ENCODE results near the gene ANKRD37. TPM values are rescaled to one million over a fixed set of nuclear protein-coding genes. Genes with fewer than 3 reads are reported as not detected.

ANKRD37 gene
- polyA plus RNA-seq, 3 donors from 2014 or later: 7.1 to 10.0 (median 8.4) TPM

- no peak for DNase-seq
- Mint-ChIP-seq H3K4me1 (no peaks in the 10 kb centered on the region), H3K27ac (no peak overlapping the region), H3K36me3 (peaks cover 15 to 46% (median 30%) of the 10 kb centered on the region in 3 donors), H3K4me3 (no peak overlapping the region), H3K9me3 (no peaks in the 10 kb centered on the region), H3K27me3 (ENCODE audit: low read depth in 3 of 3) (peaks cover 0 to 2% (median 0%) of the 10 kb centered on the region in 3 donors)
Measured at GRCh38 chr4:185412412-185412811, 15.8 kb downstream of the ANKRD37 start.

GRCh38 chr4:185416955-185417354 is 20.3 kb downstream of the ANKRD37 start:
- Mint-ChIP-seq H3K27ac (no peak overlapping the region), H3K9me3 (no peaks in the 10 kb centered on the region), H3K4me3 (no peak overlapping the region), H3K4me1 (no peaks in the 10 kb centered on the region), H3K27me3 (ENCODE audit: low read depth in 3 of 3) (peaks cover 0 to 3% (median 0%) of the 10 kb centered on the region in 3 donors), H3K36me3 (peaks cover 18 to 44% (median 26%) of the 10 kb centered on the region in 3 donors)
- no peak for DNase-seq

- Mint-ChIP-seq H3K4me1 (peaks cover 15 to 28% of the 10 kb centered on the region in 2 donors), H3K4me3 (no peak overlapping the region), H3K27me3 (ENCODE audit: low read depth in 3 of 3) (peaks cover 2 to 20% (median 10%) of the 10 kb centered on the region in 3 donors), H3K36me3 (peaks cover 18 to 24% (median 19%) of the 10 kb centered on the region in 3 donors), H3K9me3 (no peaks in the 10 kb centered on the region), H3K27ac (no peak overlapping the region)
- DNase-seq: no peak
Measured at GRCh38 chr4:185421366-185422124, 24.9 kb downstream of the ANKRD37 start.

GRCh38 chr4:185424905-185425646 is 28.4 kb downstream of the ANKRD37 start:
- H3K4me3 Mint-ChIP-seq: peak overlapping the region; percentile 86 to 92 (median 86)
- no peaks in the 10 kb centered on the region for H3K9me3 Mint-ChIP-seq
- peaks cover 15 to 29% of the 10 kb centered on the region in 2 donors for H3K4me1 Mint-ChIP-seq
- H3K27me3 Mint-ChIP-seq (ENCODE audit: low read depth in 3 of 3): peaks cover 5 to 27% (median 15%) of the 10 kb centered on the region in 3 donors
- peaks cover 6 to 12% (median 10%) of the 10 kb centered on the region in 3 donors for H3K36me3 Mint-ChIP-seq
- DNase-seq: no peak
- peak overlapping the region; percentile 93 to 100 (median 98) for H3K27ac Mint-ChIP-seq

- Mint-ChIP-seq H3K9me3 (no peaks in the 10 kb centered on the region), H3K36me3 (peaks cover 6 to 12% (median 10%) of the 10 kb centered on the region in 3 donors), H3K4me1 (peaks cover 15 to 29% of the 10 kb centered on the region in 2 donors), H3K4me3 (peak within 1 kb of the TSS; percentile 86 to 92 (median 86)), H3K27me3 (ENCODE audit: low read depth in 3 of 3) (peaks cover 5 to 27% (median 15%) of the 10 kb centered on the region in 3 donors), H3K27ac (peak within 1 kb of the TSS; percentile 93 to 100 (median 98))
- DNase-seq: peak; percentile 93
Measured at GRCh38 chr4:185425647-185426352, 29.2 kb downstream of the ANKRD37 start, which contains the start of gene UFSP2. UFSP2 (minus strand) TSS chr4:185425964; CDS start chr4:185425868, 96 bp downstream.

- Mint-ChIP-seq H3K27ac (peak overlapping the region in 5 of 6 donors; percentile 15 to 96 (median 59)), H3K36me3 (peaks cover 0 to under 1% (median 0%) of the 10 kb centered on the region in 3 donors), H3K4me3 (peak overlapping the region in 4 of 5 donors; percentile 5 to 92 (median 43)), H3K4me1 (peaks cover 15 to 29% of the 10 kb centered on the region in 2 donors), H3K9me3 (no peaks in the 10 kb centered on the region), H3K27me3 (ENCODE audit: low read depth in 3 of 3) (peaks cover 5 to 27% (median 15%) of the 10 kb centered on the region in 3 donors)
- DNase-seq: no peak
Measured at GRCh38 chr4:185426960-185427688, 30.5 kb downstream of the ANKRD37 start.

GRCh38 chr4:185429660-185430059 is 33.0 kb downstream of the ANKRD37 start:
- Mint-ChIP-seq H3K36me3 (no peaks in the 10 kb centered on the region), H3K4me1 (peaks cover 15% of the 10 kb centered on the region in 2 donors), H3K27me3 (ENCODE audit: low read depth in 3 of 3) (peaks cover 5 to 30% (median 13%) of the 10 kb centered on the region in 3 donors), H3K4me3 (no peak overlapping the region), H3K9me3 (no peaks in the 10 kb centered on the region), H3K27ac (no peak overlapping the region)
- DNase-seq: no peak

GRCh38 chr4:185435466-185435865 is 38.8 kb downstream of the ANKRD37 start:
- H3K9me3 Mint-ChIP-seq: no peaks in the 10 kb centered on the region
- no peak overlapping the region for H3K4me3 Mint-ChIP-seq
- H3K36me3 Mint-ChIP-seq: no peaks in the 10 kb centered on the region
- H3K27ac Mint-ChIP-seq: no peak overlapping the region
- DNase-seq: no peak
- H3K27me3 Mint-ChIP-seq (ENCODE audit: low read depth in 3 of 3): peaks cover 2 to 11% (median 6%) of the 10 kb centered on the region in 3 donors
- H3K4me1 Mint-ChIP-seq: no peaks in the 10 kb centered on the region

GRCh38 chr4:185437809-185438208 is 41.2 kb downstream of the ANKRD37 start:
- Mint-ChIP-seq H3K36me3 (no peaks in the 10 kb centered on the region), H3K27ac (no peak overlapping the region), H3K27me3 (ENCODE audit: low read depth in 3 of 3) (peaks cover 4 to 12% (median 11%) of the 10 kb centered on the region in 3 donors), H3K4me1 (no peaks in the 10 kb centered on the region), H3K9me3 (no peaks in the 10 kb centered on the region), H3K4me3 (no peak overlapping the region)
- no peak for DNase-seq

- no peaks in the 10 kb centered on the region for H3K36me3 Mint-ChIP-seq
- no peaks in the 10 kb centered on the region for H3K4me1 Mint-ChIP-seq
- no peak overlapping the region for H3K4me3 Mint-ChIP-seq
- peaks cover 2 to 9% (median 2%) of the 10 kb centered on the region in 3 donors for H3K27me3 Mint-ChIP-seq (ENCODE audit: low read depth in 3 of 3)
- no peaks in the 10 kb centered on the region for H3K9me3 Mint-ChIP-seq
- no peak overlapping the region for H3K27ac Mint-ChIP-seq
- DNase-seq: no peak
Measured at GRCh38 chr4:185441479-185441878, 44.8 kb downstream of the ANKRD37 start.

GRCh38 chr4:185445209-185445608 is 48.6 kb downstream of the ANKRD37 start:
- H3K4me3 Mint-ChIP-seq: no peak overlapping the region
- H3K4me1 Mint-ChIP-seq: no peaks in the 10 kb centered on the region
- H3K36me3 Mint-ChIP-seq: no peaks in the 10 kb centered on the region

More at GRCh38 chr4:185445209-185445608, 48.6 kb downstream of the ANKRD37 start:
- DNase-seq: no peak
- Mint-ChIP-seq H3K27me3 (ENCODE audit: low read depth in 3 of 3) (peaks cover 2 to 9% (median 4%) of the 10 kb centered on the region in 3 donors), H3K9me3 (no peaks in the 10 kb centered on the region), H3K27ac (no peak overlapping the region)

Measured in immature natural killer cell (primary cell).